H1 (cell line): Measurements from ENCODE around the gene SGMS1. TPM values are rescaled to one million over a fixed set of nuclear protein-coding genes. Genes with fewer than 3 reads are reported as not detected.

Experiments
- CTCF ChIA-PET: fragments of 300-600 bp; sonication (Branson Sonifier 250); formaldehyde crosslinking; loops from one replicate; lab custom pipeline; 2021; ENCODE audit not compliant: partially characterized antibody; lab: Charles Lee
- POLR2A ChIA-PET: fragments of 300-600 bp; sonication (Branson Sonifier 250); formaldehyde crosslinking; loops from one replicate; lab custom pipeline; 2021; ENCODE audit warnings: inconsistent platforms; ENCODE audit not compliant: partially characterized antibody; lab: Charles Lee
- DNase-seq, 2 experiments: peaks; one replicate each; pipeline versions ENCODE4 v3.0.0 to v3.0.0-alpha.2; 2010 to 2022; ENCODE audit warnings: low spot score in 2 of 2, low read depth in 1 of 2, mixed read lengths in 1 of 2
- FAIRE-seq: peaks from 2 replicates; lab custom pipeline; 2011; peaks lifted over from hg19 to GRCh38; lab: Jason Lieb, UNC
- H2AFZ ChIP-seq: 2 replicates; pipeline ENCODE4 v1.8.1; 2012; ENCODE audit warnings: low read length, inconsistent platforms
- H2AK5ac ChIP-seq: 2 replicates; pipeline ENCODE4 v1.6.1; 2013; ENCODE audit warnings: low read depth, low read length
- H2BK120ac ChIP-seq: replicated peaks from 2 replicates; pipeline ENCODE3; 2013; ENCODE audit warnings: low read depth, low read length, inconsistent platforms
- H2BK12ac ChIP-seq: 2 replicates; pipeline ENCODE4 v1.6.1; 2013; ENCODE audit warnings: low read depth, low read length
- H2BK15ac ChIP-seq: 2 replicates; pipeline ENCODE4 v1.6.1; 2013; ENCODE audit warnings: low read length
- H2BK20ac ChIP-seq: 2 replicates; pipeline ENCODE4 v1.6.1; 2013; ENCODE audit warnings: low read length
- H2BK5ac ChIP-seq: 2 replicates; pipeline ENCODE4 v1.6.1; 2013; ENCODE audit warnings: low read depth, low read length
- H3K14ac ChIP-seq: 2 replicates; pipeline ENCODE4 v1.6.1; 2013; ENCODE audit warnings: inconsistent platforms; ENCODE audit not compliant: insufficient read length
- H3K18ac ChIP-seq: 2 replicates; pipeline ENCODE4 v1.6.1; 2013; ENCODE audit warnings: low read length; ENCODE audit errors: extremely low read depth
- H3K23ac ChIP-seq: 2 replicates; pipeline ENCODE4 v1.6.1; 2013; ENCODE audit warnings: inconsistent platforms; ENCODE audit not compliant: insufficient read length
- H3K23me2 ChIP-seq: 2 replicates; pipeline ENCODE4 v1.6.1; 2013; ENCODE audit warnings: low read depth, low read length
- H3K27ac ChIP-seq: 2 replicates; pipeline ENCODE4 v1.6.1; 2011; ENCODE audit warnings: low read depth, low read length, inconsistent platforms
- H3K27me3 ChIP-seq, 4 experiments: replicated peaks in 1 of 4; 1 replicate in 1 of 4; 2 replicates in 3 of 4; pipeline versions ENCODE4 v1.6.1 to v1.8.1; 2011 to 2013; ENCODE audit warnings: low read length in 3 of 4, mild to moderate bottlenecking in 3 of 4, inconsistent platforms in 2 of 4, mixed read lengths in 2 of 4, moderate library complexity in 1 of 4; ENCODE audit not compliant: control insufficient read depth in 3 of 4, insufficient read depth in 3 of 4; ENCODE audit errors: extremely low read depth in 1 of 4
- H3K36me3 ChIP-seq, 4 experiments: 2 replicates each; pipeline versions ENCODE4 v1.6.1 to v1.8.1; 2011 to 2013; ENCODE audit warnings: mild to moderate bottlenecking in 4 of 4, low read length in 3 of 4, moderate library complexity in 2 of 4, control low read depth in 1 of 4, inconsistent platforms in 1 of 4; ENCODE audit not compliant: insufficient read depth in 4 of 4, control insufficient read depth in 2 of 4
- H3K4ac ChIP-seq: replicated peaks from 2 replicates; pipeline ENCODE3; 2013; ENCODE audit warnings: low read length, low read depth, mixed read lengths, inconsistent platforms; ENCODE audit not compliant: insufficient read length
- H3K4me1 ChIP-seq, 4 experiments: replicated peaks in 1 of 4; 1 replicate in 1 of 4; 2 replicates in 3 of 4; pipeline versions ENCODE4 v1.6.1 to v1.8.1; 2011 to 2013; ENCODE audit warnings: low read length in 3 of 4, inconsistent platforms in 2 of 4, mixed read lengths in 1 of 4; ENCODE audit not compliant: insufficient read depth in 4 of 4, control insufficient read depth in 3 of 4
- H3K4me2 ChIP-seq, 2 experiments: 2 replicates each; pipeline versions ENCODE4 v1.6.1 to v1.8.1; 2011 to 2013; ENCODE audit warnings: low read depth in 2 of 2, low read length in 2 of 2, control low read depth in 1 of 2, inconsistent platforms in 1 of 2, mild to moderate bottlenecking in 1 of 2; ENCODE audit not compliant: insufficient read depth in 1 of 2
- H3K4me3 ChIP-seq, 4 experiments: fragments of 200-600, 300-600 bp in 1 of 4; sonication (generic), shearing (Covaris generic), sonication (Bioruptor Twin) in 1 of 4; 2 replicates each; pipeline versions ENCODE4 v1.5.1 to v1.8.1; 2011 to 2016; ENCODE audit warnings: low read length in 4 of 4, low read depth in 3 of 4, control low read depth in 2 of 4, inconsistent platforms in 2 of 4, mild to moderate bottlenecking in 2 of 4, mixed read lengths in 1 of 4, moderate library complexity in 1 of 4; ENCODE audit not compliant: insufficient read depth in 2 of 4; ENCODE audit errors: extremely low read depth in 1 of 4
- H3K56ac ChIP-seq: replicated peaks from 2 replicates; pipeline ENCODE3; 2013; ENCODE audit warnings: low read depth, mild to moderate bottlenecking, mixed read lengths, low read length, inconsistent platforms; ENCODE audit not compliant: insufficient read length
- H3K79me1 ChIP-seq: 2 replicates; pipeline ENCODE4 v1.6.1; 2013; ENCODE audit warnings: low read depth, low read length, control low read depth
- H3K79me2 ChIP-seq, 2 experiments: 2 replicates each; pipeline versions ENCODE4 v1.6.1 to v1.8.1; 2012 to 2013; ENCODE audit warnings: low read length in 2 of 2, mild to moderate bottlenecking in 2 of 2, inconsistent platforms in 1 of 2; ENCODE audit not compliant: insufficient read depth in 2 of 2, control insufficient read depth in 1 of 2
- H3K9ac ChIP-seq, 4 experiments: replicated peaks in 1 of 4; 1 replicate in 1 of 4; 2 replicates in 3 of 4; pipeline versions ENCODE4 v1.6.1 to v1.8.1; 2011 to 2013; ENCODE audit warnings: low read depth in 3 of 4, low read length in 3 of 4, control low read depth in 2 of 4, mild to moderate bottlenecking in 2 of 4, moderate library complexity in 2 of 4, inconsistent platforms in 1 of 4; ENCODE audit errors: extremely low read depth in 1 of 4
- H3K9me3 ChIP-seq, 2 experiments: 2 replicates each; pipeline versions ENCODE4 v1.6.1 to v1.8.1; 2012 to 2013; ENCODE audit warnings: mild to moderate bottlenecking in 2 of 2, moderate library complexity in 2 of 2, control low read depth in 1 of 2, inconsistent platforms in 1 of 2, low read depth in 1 of 2, low read length in 1 of 2, mixed read lengths in 1 of 2; ENCODE audit not compliant: insufficient read depth in 2 of 2
- H4K20me1 ChIP-seq, 2 experiments: replicated peaks in 1 of 2; 2 replicates each; pipeline versions ENCODE3 to v1.8.1; 2011 to 2013; ENCODE audit warnings: inconsistent platforms in 2 of 2, low read length in 2 of 2, mild to moderate bottlenecking in 1 of 2; ENCODE audit not compliant: insufficient read depth in 2 of 2, control insufficient read depth in 1 of 2
- H4K5ac ChIP-seq: 2 replicates; pipeline ENCODE4 v1.6.1; 2013; ENCODE audit warnings: low read length, low read depth, mixed read lengths, inconsistent platforms; ENCODE audit not compliant: insufficient read length
- H4K8ac ChIP-seq: 2 replicates; pipeline ENCODE4 v1.8.0; 2013; ENCODE audit warnings: mild to moderate bottlenecking, moderate library complexity, low read length, inconsistent platforms; ENCODE audit not compliant: insufficient read depth; ENCODE audit errors: extremely low read depth
- H4K91ac ChIP-seq: replicated peaks from 2 replicates; pipeline ENCODE3; 2013; ENCODE audit warnings: low read length, mixed read lengths, inconsistent platforms; ENCODE audit not compliant: insufficient read length
- CBX5 ChIP-seq: fragments of 300-800, 300-1000 bp; sonication (generic); IDR thresholded peaks from 2 replicates; pipeline ENCODE4 v1.7.1; 2016; ENCODE audit warnings: antibody characterized with exemption, low read length, low read depth
- CBX8 ChIP-seq: fragments of 300-800, 300-1000 bp; sonication (generic); IDR thresholded peaks from 2 replicates; pipeline ENCODE4 v1.7.1; 2016; ENCODE audit warnings: low read depth, low read length, borderline replicate concordance
- CTBP2 ChIP-seq: IDR thresholded peaks from 2 replicates; pipeline ENCODE4 v1.7.0; 2011; ENCODE audit warnings: borderline replicate concordance, mild to moderate bottlenecking, moderate library complexity, mixed read lengths, low read length; ENCODE audit not compliant: insufficient read depth, insufficient read length
- EP300 ChIP-seq, 2 experiments: IDR thresholded peaks; 1 replicate in 1 of 2; 2 replicates in 1 of 2; pipeline ENCODE4 v1.6.1; 2011 to 2012; ENCODE audit warnings: low read depth in 2 of 2, low read length in 2 of 2, mild to moderate bottlenecking in 2 of 2, borderline replicate concordance in 1 of 2, inconsistent platforms in 1 of 2, moderate library complexity in 1 of 2
- KDM1A ChIP-seq: fragments of 200-600, 300-600 bp; sonication (generic); IDR thresholded peaks from 2 replicates; pipeline ENCODE4 v1.7.1; 2016; ENCODE audit warnings: mild to moderate bottlenecking, low read length, borderline replicate concordance
- SP1 ChIP-seq: IDR thresholded peaks from 2 replicates; pipeline ENCODE4 v1.6.1; 2011; ENCODE audit warnings: low read depth, low read length
- SP2 ChIP-seq: IDR thresholded peaks from 2 replicates; pipeline ENCODE4 v1.6.1; 2012; ENCODE audit warnings: mild to moderate bottlenecking, low read length, inconsistent platforms
- TBP ChIP-seq: IDR thresholded peaks from 2 replicates; pipeline ENCODE4 v1.6.1; 2011; ENCODE audit warnings: low read depth, low read length, improper control_type of control experiment
- WGBS, 2 experiments: shearing (Covaris generic) in 1 of 2; methylation state at CpG; one replicate each; pipeline versions ENCODE4 v1.1.6 to v1.1.7; 2013 to 2015; ENCODE audit warnings: low lambda C conversion rate in 2 of 2, mixed read lengths in 2 of 2, inconsistent platforms in 1 of 2, low coverage in 1 of 2, missing lambda C conversion rate in 1 of 2; ENCODE audit not compliant: insufficient replicate concordance in 2 of 2, insufficient coverage in 1 of 2, insufficient read length in 1 of 2; ENCODE audit errors: extremely low coverage in 1 of 2, missing lambda C conversion rate in 1 of 2; 5-methylcytosine and 5-hydroxymethylcytosine counted together
- polyA plus RNA-seq, 7 experiments: library from polyadenylated mRNA; depleted of rRNA in 3 of 7; stranded (reverse) in 5 of 7; unstranded in 2 of 7; fragments of >200 nt in 5 of 7; fragments of 200-250 nt in 2 of 7; gene quantifications; 1 replicate in 5 of 7; 2 replicates in 1 of 7; 4 replicates in 1 of 7; pipeline versions ENCODE4 v1.2.1 to v1.2.3, GENCODE V29; 2011 to 2013; ENCODE audit warnings: missing spikeins in 2 of 7, mixed read lengths in 2 of 7
- total RNA-seq: library from RNA; stranded (reverse); fragmentation: NEBNext Ultra II Directional; extraction: Animal tissue kit (Norgen Biotek cat#: 25700); gene quantifications from 2 replicates; pipeline ENCODE4 v1.2.1, GENCODE V29; 2021
- TF ChIP-seq, protein P1 (sequence below): IDR thresholded peaks from 2 replicates; pipeline ENCODE4 v1.6.1; 2012; ENCODE audit warnings: inconsistent platforms
- TF ChIP-seq, protein P2 (sequence below), 3 experiments: IDR thresholded peaks; 1 replicate in 2 of 3; 2 replicates in 1 of 3; pipeline versions ENCODE4 v1.5.1 to v1.6.1; 2011; ENCODE audit warnings: low read length in 3 of 3, mild to moderate bottlenecking in 3 of 3, inconsistent platforms in 2 of 3, low read depth in 1 of 3, moderate library complexity in 1 of 3; ENCODE audit not compliant: insufficient read depth in 1 of 3; ENCODE audit errors: control extremely low read depth in 1 of 3

Gene SGMS1
- total and polyA plus RNA-seq, 2 of the 8 experiments (the other 6 are each of a cell fraction or from before 2014, with no cell fraction given): 6.0 to 15.6 TPM

DNA sequence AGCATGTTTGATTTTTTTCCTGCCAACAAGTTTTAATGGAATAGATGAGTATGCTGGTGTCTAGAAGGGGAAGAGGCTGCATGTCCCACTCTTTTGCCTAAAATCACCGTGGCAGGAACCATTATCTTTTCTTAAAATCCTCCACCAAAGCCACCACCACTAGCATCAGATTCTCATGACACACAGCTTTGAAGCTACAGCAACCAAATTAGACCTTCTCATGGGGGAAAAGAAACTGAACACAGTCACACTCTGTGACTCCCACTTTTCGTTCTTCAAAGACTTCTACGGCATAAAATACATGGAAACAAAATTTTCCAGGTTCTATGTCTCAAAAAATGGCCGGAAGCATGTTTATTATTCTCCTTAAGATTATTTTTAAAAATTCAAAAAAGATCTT lies 81.8 kb downstream of the SGMS1 start:
- no peaks in the 10 kb centered on the region for H3K9me3 ChIP-seq
- no peak overlapping the region for H2BK15ac ChIP-seq
- CTCF ChIA-PET: no interaction called here
- H3K18ac ChIP-seq: no peak overlapping the region
- peaks cover 0 to 30% of the 10 kb centered on the region in 2 experiments; a peak in 2 of 4 replicates for H3K79me2 ChIP-seq
- H3K56ac ChIP-seq: no peak overlapping the region
- no peak for TF ChIP-seq SP2
- no peak for TF ChIP-seq KDM1A
- TF ChIP-seq CBX8: no peak
- TF ChIP-seq CBX5: no peak
- TF ChIP-seq, protein P1, sequence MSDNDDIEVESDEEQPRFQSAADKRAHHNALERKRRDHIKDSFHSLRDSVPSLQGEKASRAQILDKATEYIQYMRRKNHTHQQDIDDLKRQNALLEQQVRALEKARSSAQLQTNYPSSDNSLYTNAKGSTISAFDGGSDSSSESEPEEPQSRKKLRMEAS: no peak
- no peak for TF ChIP-seq TBP
- TF ChIP-seq SP1: no peak
- TF ChIP-seq, protein P2, sequence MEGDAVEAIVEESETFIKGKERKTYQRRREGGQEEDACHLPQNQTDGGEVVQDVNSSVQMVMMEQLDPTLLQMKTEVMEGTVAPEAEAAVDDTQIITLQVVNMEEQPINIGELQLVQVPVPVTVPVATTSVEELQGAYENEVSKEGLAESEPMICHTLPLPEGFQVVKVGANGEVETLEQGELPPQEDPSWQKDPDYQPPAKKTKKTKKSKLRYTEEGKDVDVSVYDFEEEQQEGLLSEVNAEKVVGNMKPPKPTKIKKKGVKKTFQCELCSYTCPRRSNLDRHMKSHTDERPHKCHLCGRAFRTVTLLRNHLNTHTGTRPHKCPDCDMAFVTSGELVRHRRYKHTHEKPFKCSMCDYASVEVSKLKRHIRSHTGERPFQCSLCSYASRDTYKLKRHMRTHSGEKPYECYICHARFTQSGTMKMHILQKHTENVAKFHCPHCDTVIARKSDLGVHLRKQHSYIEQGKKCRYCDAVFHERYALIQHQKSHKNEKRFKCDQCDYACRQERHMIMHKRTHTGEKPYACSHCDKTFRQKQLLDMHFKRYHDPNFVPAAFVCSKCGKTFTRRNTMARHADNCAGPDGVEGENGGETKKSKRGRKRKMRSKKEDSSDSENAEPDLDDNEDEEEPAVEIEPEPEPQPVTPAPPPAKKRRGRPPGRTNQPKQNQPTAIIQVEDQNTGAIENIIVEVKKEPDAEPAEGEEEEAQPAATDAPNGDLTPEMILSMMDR (IDR thresholded peaks at IDR 0.05; ENCODE audit: control extremely low read depth in 1 of 3, insufficient read depth in 1 of 3, low read depth in 1 of 3, low read length in 3 of 3): no peak
- TF ChIP-seq CTBP2: no peak
- no peak for TF ChIP-seq EP300 (IDR thresholded peaks at IDR 0.05; ENCODE audit: borderline replicate concordance in 1 of 2, low read depth in 2 of 2, low read length in 2 of 2)
- peaks cover 0 to 5% of the 10 kb centered on the region in 2 experiments for H4K20me1 ChIP-seq
- no peaks in the 10 kb centered on the region for H3K27me3 ChIP-seq
- no peak overlapping the region for H2AK5ac ChIP-seq
- POLR2A ChIA-PET: no interaction called here
- WGBS, 2 experiments: 93% methylated on average over 4 of the region's 4 CpGs; no CpG with 5 or more reads in 1 of the 2 experiments
- no peak overlapping the region for H3K4me2 ChIP-seq
- no peak overlapping the region for H3K14ac ChIP-seq
- H2BK5ac ChIP-seq: no peak overlapping the region
- no peaks in the 10 kb centered on the region for H3K79me1 ChIP-seq
- DNase-seq: no peak
- FAIRE-seq: no peak
- no peaks in the 10 kb centered on the region for H3K36me3 ChIP-seq
- no peak overlapping the region for H2BK120ac ChIP-seq
- H3K4me3 ChIP-seq: no peak overlapping the region
- H3K4me1 ChIP-seq: peaks cover 0 to 10% (median 1%) of the 10 kb centered on the region in 4 experiments; a peak in 3 of 7 replicates
- H4K5ac ChIP-seq: no peak overlapping the region
- H3K23me2 ChIP-seq: no peaks in the 10 kb centered on the region
- H4K8ac ChIP-seq: no peak overlapping the region
- H3K4ac ChIP-seq: no peak overlapping the region
- H2AFZ ChIP-seq: no peak overlapping the region
- no peak overlapping the region for H2BK12ac ChIP-seq
- H3K23ac ChIP-seq: no peak overlapping the region
- H3K27ac ChIP-seq: no peak overlapping the region
- no peak overlapping the region for H4K91ac ChIP-seq
- no peak overlapping the region for H2BK20ac ChIP-seq
- no peak overlapping the region for H3K9ac ChIP-seq
